A673 (cell line): Measurements from ENCODE around the gene TMEM63A. TPM values are rescaled to one million over a fixed set of nuclear protein-coding genes. Genes with fewer than 3 reads are reported as not detected.

ENCODE experiments used
- BruUV-seq: library from RNA; stranded (reverse); fragments of 400-500 nt; replicated peaks from 2 replicates; lab custom pipeline; 2021; lab: Mats Ljungman, UMichigan
- CTCF ChIA-PET: fragments of 300-600 bp; sonication (Branson Sonifier 250); formaldehyde crosslinking; loops from one replicate; lab custom pipeline; 2022; ENCODE audit warnings: antibody characterized with exemption; lab: Charles Lee
- POLR2A ChIA-PET: fragments of 300-600 bp; sonication (Branson Sonifier 250); formaldehyde crosslinking; loops from one replicate; lab custom pipeline; 2022; ENCODE audit warnings: antibody characterized with exemption; ENCODE audit not compliant: low non-redundant PET; lab: Charles Lee
- DNase-seq: peaks from one replicate; pipeline ENCODE4 v3.0.0-alpha.2; 2015; ENCODE audit warnings: low spot score
- H3K27ac ChIP-seq: fragments of 200-600 bp; sonication (generic); 2 replicates; pipeline ENCODE4 v1.5.1; 2016; ENCODE audit warnings: mixed run types, low read depth, mild to moderate bottlenecking, mixed read lengths, antibody characterized with exemption, low read length; ENCODE audit not compliant: poor library complexity, severe bottlenecking
- H3K27me3 ChIP-seq: fragments of 200-600 bp; sonication (generic); replicated peaks from 2 replicates; pipeline ENCODE4 v1.6.1; 2017; ENCODE audit warnings: mixed run types, low read depth, mild to moderate bottlenecking, mixed read lengths, antibody characterized with exemption, low read length; ENCODE audit not compliant: insufficient read depth, poor library complexity
- H3K36me3 ChIP-seq: fragments of 200-600 bp; sonication (generic); 2 replicates; pipeline ENCODE4 v1.6.1; 2016; ENCODE audit warnings: mixed run types, mild to moderate bottlenecking, mixed read lengths, antibody characterized with exemption, low read length; ENCODE audit not compliant: insufficient read depth, poor library complexity, severe bottlenecking
- H3K4me1 ChIP-seq: fragments of 200-600 bp; sonication (generic); 2 replicates; pipeline ENCODE4 v1.6.1; 2017; ENCODE audit warnings: mixed run types, mild to moderate bottlenecking, mixed read lengths, antibody characterized with exemption, low read length; ENCODE audit not compliant: insufficient read depth, poor library complexity, severe bottlenecking
- H3K4me3 ChIP-seq: fragments of 200-600 bp; sonication (generic); 2 replicates; pipeline ENCODE4 v1.5.1; 2016; ENCODE audit warnings: low read depth, mixed run types, mild to moderate bottlenecking, mixed read lengths, low read length; ENCODE audit not compliant: poor library complexity, severe bottlenecking
- H3K9me3 ChIP-seq: fragments of 200-600 bp; sonication (generic); 2 replicates; pipeline ENCODE4 v1.6.1; 2016; ENCODE audit warnings: mixed run types, low read depth, mild to moderate bottlenecking, mixed read lengths, antibody characterized with exemption, low read length; ENCODE audit not compliant: poor library complexity, severe bottlenecking
- EZH2 ChIP-seq: fragments of 200-600 bp; sonication (generic); IDR thresholded peaks from 2 replicates; pipeline ENCODE4 v1.6.1; 2017; ENCODE audit warnings: borderline replicate concordance, low read depth, mild to moderate bottlenecking, mixed read lengths, antibody characterized with exemption, low read length; ENCODE audit not compliant: poor library complexity, severe bottlenecking
- intact Hi-C: fragments of 100-400 bp; cut with micrococcal nuclease; formaldehyde crosslinking; loops from one replicate; pipeline ENCODE4 v1.10.0; 2022; ENCODE audit not compliant: unreplicated experiment
- total RNA-seq: library from RNA; stranded (reverse); gene quantifications from 2 replicates; pipeline ENCODE4 v1.2.3, GENCODE V29; 2021
- TF ChIP-seq, protein P1 (sequence below): fragments of 300-800, 200-600 bp; sonication (generic); conservative IDR thresholded peaks from 2 replicates; pipeline ENCODE4 v1.5.1; 2017; ENCODE audit warnings: low read depth, mild to moderate bottlenecking, antibody characterized with exemption, low read length, moderate library complexity, mixed read lengths

TMEM63A gene
- total RNA-seq, 1 experiment from 2014 or later = 25.3 TPM

DNA sequence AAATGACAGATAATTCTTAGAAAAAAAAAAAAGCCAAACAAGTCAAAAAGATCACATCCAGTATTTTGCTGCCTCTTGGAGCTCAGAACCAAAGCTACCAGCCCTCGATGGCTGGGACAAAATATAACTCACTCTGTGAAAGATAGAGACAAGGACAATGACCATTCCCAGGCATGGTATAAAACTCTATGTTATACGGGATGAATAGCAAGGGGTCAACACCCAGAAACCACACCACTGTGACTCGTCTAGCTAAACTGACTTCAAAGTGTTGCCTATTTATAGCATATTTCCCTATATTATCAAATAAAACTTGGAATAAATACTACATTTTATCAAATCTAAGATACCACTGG, 10.1 kb downstream of the TMEM63A start:
- H3K27me3 ChIP-seq = no peaks in the 10 kb centered on the region
- intact Hi-C loops = no loop called here
- H3K9me3 ChIP-seq = no peaks in the 10 kb centered on the region
- ChIA-PET CTCF (no interaction called here), POLR2A (no interaction called here)
- no peak overlapping the region for H3K4me3 ChIP-seq
- TF ChIP-seq, protein P1, sequence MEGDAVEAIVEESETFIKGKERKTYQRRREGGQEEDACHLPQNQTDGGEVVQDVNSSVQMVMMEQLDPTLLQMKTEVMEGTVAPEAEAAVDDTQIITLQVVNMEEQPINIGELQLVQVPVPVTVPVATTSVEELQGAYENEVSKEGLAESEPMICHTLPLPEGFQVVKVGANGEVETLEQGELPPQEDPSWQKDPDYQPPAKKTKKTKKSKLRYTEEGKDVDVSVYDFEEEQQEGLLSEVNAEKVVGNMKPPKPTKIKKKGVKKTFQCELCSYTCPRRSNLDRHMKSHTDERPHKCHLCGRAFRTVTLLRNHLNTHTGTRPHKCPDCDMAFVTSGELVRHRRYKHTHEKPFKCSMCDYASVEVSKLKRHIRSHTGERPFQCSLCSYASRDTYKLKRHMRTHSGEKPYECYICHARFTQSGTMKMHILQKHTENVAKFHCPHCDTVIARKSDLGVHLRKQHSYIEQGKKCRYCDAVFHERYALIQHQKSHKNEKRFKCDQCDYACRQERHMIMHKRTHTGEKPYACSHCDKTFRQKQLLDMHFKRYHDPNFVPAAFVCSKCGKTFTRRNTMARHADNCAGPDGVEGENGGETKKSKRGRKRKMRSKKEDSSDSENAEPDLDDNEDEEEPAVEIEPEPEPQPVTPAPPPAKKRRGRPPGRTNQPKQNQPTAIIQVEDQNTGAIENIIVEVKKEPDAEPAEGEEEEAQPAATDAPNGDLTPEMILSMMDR = no peak
- TF ChIP-seq EZH2 = no peak
- no peak overlapping the region for H3K27ac ChIP-seq
- DNase-seq = no peak
- no peaks in the 10 kb centered on the region for H3K4me1 ChIP-seq
- peaks cover 4% of the 10 kb centered on the region for H3K36me3 ChIP-seq
- BruUV-seq = no TSS peak

DNA sequence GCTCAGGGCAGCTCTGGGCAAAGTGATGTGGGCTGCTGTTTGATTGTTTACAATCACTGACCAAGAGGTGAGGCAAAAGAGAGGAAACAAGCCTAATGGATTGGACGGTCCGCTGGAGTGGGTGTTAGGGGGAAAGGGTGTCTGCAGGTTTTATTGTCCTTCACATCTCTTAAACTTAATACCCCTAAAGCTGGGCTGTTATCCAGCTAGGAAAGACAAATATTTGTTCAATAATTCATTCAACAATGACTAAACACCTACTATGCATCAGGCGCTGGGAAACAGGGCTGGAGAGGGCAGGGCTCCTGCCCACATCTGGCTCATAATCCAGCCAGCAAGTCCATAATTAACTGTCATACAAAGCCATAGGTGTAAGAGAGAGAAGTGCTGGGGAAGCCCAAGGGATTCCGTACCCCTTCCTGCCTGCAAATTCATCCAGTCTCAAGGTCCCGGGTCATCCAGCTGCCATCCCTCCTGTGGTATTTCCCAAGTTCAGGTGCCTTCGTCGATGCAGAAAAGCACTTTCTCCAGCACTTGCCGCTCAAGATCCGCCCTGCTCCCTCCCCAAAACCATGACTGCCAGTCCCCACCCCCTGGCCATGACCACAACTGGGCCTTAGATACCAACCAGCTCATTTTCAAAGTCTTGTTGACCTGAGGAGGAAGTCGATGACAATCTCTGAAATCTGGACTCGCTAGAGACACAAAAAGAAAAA, 10.7 kb downstream of the TMEM63A start:
- CTCF ChIA-PET = no interaction called here
- Histone ChIP-seq H3K4me3 (no peak overlapping the region), H3K27ac (no peak overlapping the region), H3K9me3 (no peaks in the 10 kb centered on the region), H3K27me3 (no peaks in the 10 kb centered on the region), H3K4me1 (peaks cover under 1% of the 10 kb centered on the region), H3K36me3 (peaks cover 4% of the 10 kb centered on the region)
- intact Hi-C loops = no loop called here
- DNase-seq = no peak
- TF ChIP-seq, protein P1 = no peak
- no peak for TF ChIP-seq EZH2
- POLR2A ChIA-PET = no interaction called here
- BruUV-seq = no TSS peak

DNA sequence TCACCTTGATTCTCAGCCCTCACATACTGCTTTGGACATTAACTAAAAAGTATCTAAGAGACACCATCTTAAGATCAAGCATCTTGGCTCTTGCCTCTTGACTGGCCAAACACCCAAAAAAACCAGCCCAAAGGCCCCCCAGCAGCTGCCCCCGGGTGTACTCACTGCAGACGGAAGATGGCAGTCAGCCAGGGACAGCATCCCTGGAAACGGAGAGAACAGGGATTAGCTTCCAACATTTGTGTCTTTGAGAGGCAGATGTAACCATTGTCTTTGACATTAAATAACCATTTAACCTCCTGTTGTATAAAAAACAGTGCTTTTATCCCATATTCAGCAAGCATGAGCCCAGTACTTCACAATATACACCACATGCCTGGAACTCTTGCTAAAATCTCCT, 11.3 kb downstream of the TMEM63A start:
- no peak overlapping the region for H3K4me3 ChIP-seq
- BruUV-seq = no TSS peak
- intact Hi-C loops = no loop called here
- no peaks in the 10 kb centered on the region for H3K9me3 ChIP-seq
- ChIA-PET CTCF (no interaction called here), POLR2A (no interaction called here)
- H3K36me3 ChIP-seq = peaks cover 4% of the 10 kb centered on the region
- no peak overlapping the region for H3K27ac ChIP-seq
- no peaks in the 10 kb centered on the region for H3K27me3 ChIP-seq
- no peak for DNase-seq
- H3K4me1 ChIP-seq = peaks cover 6% of the 10 kb centered on the region
- TF ChIP-seq EZH2 = no peak
- TF ChIP-seq, protein P1 = no peak
